ENCODE measurements around the gene GFAP.

Gene GFAP

DNA sequence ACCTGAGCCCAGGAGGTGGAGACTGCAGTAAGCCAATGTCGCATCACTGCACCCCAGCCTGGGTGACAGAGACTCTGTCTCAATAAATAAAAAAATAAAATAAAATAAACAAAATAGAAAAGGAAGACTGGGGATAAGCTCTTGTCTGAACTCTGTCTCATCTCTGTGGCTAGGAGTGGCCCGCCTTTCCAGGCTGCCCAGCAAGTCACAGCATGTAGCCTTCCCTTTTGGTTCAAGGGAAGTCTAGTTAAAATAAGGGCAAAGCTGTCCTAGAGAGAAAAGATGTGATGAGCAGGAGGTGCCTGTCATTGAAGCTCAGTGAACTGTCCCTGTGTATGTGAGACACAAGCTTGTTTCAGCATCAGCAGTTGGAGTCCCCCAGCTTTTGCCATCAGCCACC is 2.7 kb upstream of the GFAP start:
- ChIA-PET CTCF (interaction anchor here (0.6 to 1.0 kb wide), 5 partner anchors 42 to 181 kb away, joined by 3 to 4 read pairs (median 3); no protein-coding TSS in a partner anchor), POLR2A (interaction anchor here (1.1 to 1.8 kb wide), 2 partner anchors 18 to 102 kb away, joined by 5 to 9 read pairs; a partner anchor contains a TSS)
- DNase-seq (ENCODE audit: extremely low spot score): no peak
- TF ChIP-seq FOXA1 (IDR thresholded peaks at IDR 0.05): no peak
- TF ChIP-seq FOXK2 (IDR thresholded peaks at IDR 0.05): no peak
- no peak for TF ChIP-seq LEF1 (IDR thresholded peaks at IDR 0.05; ENCODE audit: borderline replicate concordance)
- no peak for TF ChIP-seq SP1 (IDR thresholded peaks at IDR 0.05)
- TF ChIP-seq NFRKB (IDR thresholded peaks at IDR 0.05): no peak
- no peak for TF ChIP-seq ELF4 (IDR thresholded peaks at IDR 0.05)
- TF ChIP-seq ZNF384 (IDR thresholded peaks at IDR 0.05): no peak
- no peak for TF ChIP-seq SUZ12 (IDR thresholded peaks at IDR 0.05)
- no peak for TF ChIP-seq ARNT (IDR thresholded peaks at IDR 0.05)
- TF ChIP-seq TARDBP (IDR thresholded peaks at IDR 0.05): no peak
- TF ChIP-seq L3MBTL2 (conservative IDR thresholded peaks at IDR 0.05): no peak
- TF ChIP-seq PKNOX1 (IDR thresholded peaks at IDR 0.05): no peak
- no peak for TF ChIP-seq HDGF (IDR thresholded peaks at IDR 0.05; ENCODE audit: borderline replicate concordance)
- no peak for TF ChIP-seq FOXM1 (IDR thresholded peaks at IDR 0.05; ENCODE audit: borderline replicate concordance)
- no peak for TF ChIP-seq BHLHE40 (IDR thresholded peaks at IDR 0.05; ENCODE audit: borderline replicate concordance)
- TF ChIP-seq CTBP1 (IDR thresholded peaks at IDR 0.05; ENCODE audit: borderline replicate concordance): no peak

GRCh38 chr17:44917456-44917855 is 2.2 kb upstream of the GFAP start:
- DNase-seq (ENCODE audit: extremely low spot score): no peak
- POLR2A ChIA-PET: interaction anchor here (1.1 to 1.8 kb wide), 2 partner anchors 17 to 102 kb away, joined by 5 to 9 read pairs; a partner anchor contains a TSS
- TF ChIP-seq FOXM1 (IDR thresholded peaks at IDR 0.05; ENCODE audit: borderline replicate concordance) (no peak), NFRKB (IDR thresholded peaks at IDR 0.05) (no peak), SUZ12 (IDR thresholded peaks at IDR 0.05) (no peak)
- CTCF ChIA-PET: interaction anchor here (0.6 to 1.0 kb wide), 6 partner anchors 8 to 182 kb away, joined by 3 to 4 read pairs (median 3); no protein-coding TSS in a partner anchor

GRCh38 chr17:44916781-44917241 is 1.5 kb upstream of the GFAP start:
- DNase-seq (ENCODE audit: extremely low spot score): no peak
- CTCF ChIA-PET: interaction anchor here (0.6 to 2.8 kb wide), 2 partner anchors 9 to 106 kb away, joined by 3 to 8 read pairs; no protein-coding TSS in a partner anchor
- POLR2A ChIA-PET: no interaction called here
- TF ChIP-seq HDGF (IDR thresholded peaks at IDR 0.05; ENCODE audit: borderline replicate concordance): no peak
- TF ChIP-seq ZNF384 (IDR thresholded peaks at IDR 0.05): no peak
- TF ChIP-seq SP1 (IDR thresholded peaks at IDR 0.05): no peak
- TF ChIP-seq BHLHE40 (IDR thresholded peaks at IDR 0.05; ENCODE audit: borderline replicate concordance): no peak
- TF ChIP-seq FOXA1 (IDR thresholded peaks at IDR 0.05): no peak
- TF ChIP-seq ELF4 (IDR thresholded peaks at IDR 0.05): no peak
- no peak for TF ChIP-seq LEF1 (IDR thresholded peaks at IDR 0.05; ENCODE audit: borderline replicate concordance)
- TF ChIP-seq CTBP1 (IDR thresholded peaks at IDR 0.05; ENCODE audit: borderline replicate concordance): no peak
- TF ChIP-seq NFRKB (IDR thresholded peaks at IDR 0.05): no peak
- TF ChIP-seq FOXK2 (IDR thresholded peaks at IDR 0.05): no peak
- no peak for TF ChIP-seq L3MBTL2 (conservative IDR thresholded peaks at IDR 0.05)
- TF ChIP-seq SUZ12 (IDR thresholded peaks at IDR 0.05): no peak
- no peak for TF ChIP-seq PKNOX1 (IDR thresholded peaks at IDR 0.05)

DNA sequence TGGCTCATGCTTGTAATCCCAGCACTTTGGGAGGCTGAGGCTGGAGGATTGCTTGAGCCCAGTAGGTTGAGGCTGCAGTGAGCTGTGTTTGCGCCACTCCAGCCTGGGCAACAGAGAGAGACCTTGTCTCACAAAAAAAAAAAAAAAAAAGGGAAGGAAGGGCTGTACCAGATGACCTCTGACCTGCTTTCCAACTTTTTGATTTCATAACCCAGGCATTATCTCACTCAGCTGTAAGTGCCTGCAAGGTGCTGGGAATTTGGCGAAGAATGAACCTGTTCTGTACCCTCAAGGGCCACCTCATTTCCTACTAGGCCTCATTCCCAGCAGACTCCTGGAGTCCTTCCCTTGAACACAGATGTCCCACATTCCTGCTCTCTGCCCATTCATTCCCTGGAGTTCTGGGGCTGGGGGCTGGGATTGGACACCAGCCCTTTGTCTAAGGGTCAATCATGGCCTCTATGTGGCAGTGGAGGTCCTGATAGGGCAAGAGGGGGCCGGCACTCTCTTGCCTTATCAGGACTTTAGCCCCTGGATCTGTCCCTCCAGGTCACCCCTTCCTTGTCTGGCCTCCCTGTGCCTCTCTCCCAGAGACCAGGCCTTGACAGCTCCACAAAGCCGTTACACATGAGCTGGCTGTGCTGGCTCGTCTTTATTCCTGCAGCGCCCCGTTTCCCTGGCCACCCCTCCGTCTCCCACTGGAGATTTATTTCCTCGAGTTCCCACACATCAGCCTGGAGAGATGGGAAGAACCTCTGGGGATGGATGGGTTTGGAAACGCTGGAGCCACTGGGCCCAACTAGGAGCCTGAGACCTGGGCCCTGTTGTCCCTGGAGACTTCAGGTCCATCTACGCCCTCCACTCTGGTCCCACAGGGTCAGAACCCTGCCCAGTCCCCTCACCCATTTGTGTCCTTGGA is 821 bp upstream of the GFAP start:
- ChIA-PET CTCF (interaction anchor here (2.8 kb wide), 1 partner anchor 106 kb away, joined by 8 read pairs; no protein-coding TSS in a partner anchor), POLR2A (no interaction called here)
- TF ChIP-seq ELF4 (IDR thresholded peaks at IDR 0.05) (no peak), ARNT (IDR thresholded peaks at IDR 0.05) (no peak), LEF1 (IDR thresholded peaks at IDR 0.05; ENCODE audit: borderline replicate concordance) (no peak), HDGF (IDR thresholded peaks at IDR 0.05; ENCODE audit: borderline replicate concordance) (no peak), CTBP1 (IDR thresholded peaks at IDR 0.05; ENCODE audit: borderline replicate concordance) (no peak), SUZ12 (IDR thresholded peaks at IDR 0.05) (no peak), SP1 (IDR thresholded peaks at IDR 0.05) (no peak), FOXA1 (IDR thresholded peaks at IDR 0.05) (no peak)
- DNase-seq (ENCODE audit: extremely low spot score): no peak

DNA sequence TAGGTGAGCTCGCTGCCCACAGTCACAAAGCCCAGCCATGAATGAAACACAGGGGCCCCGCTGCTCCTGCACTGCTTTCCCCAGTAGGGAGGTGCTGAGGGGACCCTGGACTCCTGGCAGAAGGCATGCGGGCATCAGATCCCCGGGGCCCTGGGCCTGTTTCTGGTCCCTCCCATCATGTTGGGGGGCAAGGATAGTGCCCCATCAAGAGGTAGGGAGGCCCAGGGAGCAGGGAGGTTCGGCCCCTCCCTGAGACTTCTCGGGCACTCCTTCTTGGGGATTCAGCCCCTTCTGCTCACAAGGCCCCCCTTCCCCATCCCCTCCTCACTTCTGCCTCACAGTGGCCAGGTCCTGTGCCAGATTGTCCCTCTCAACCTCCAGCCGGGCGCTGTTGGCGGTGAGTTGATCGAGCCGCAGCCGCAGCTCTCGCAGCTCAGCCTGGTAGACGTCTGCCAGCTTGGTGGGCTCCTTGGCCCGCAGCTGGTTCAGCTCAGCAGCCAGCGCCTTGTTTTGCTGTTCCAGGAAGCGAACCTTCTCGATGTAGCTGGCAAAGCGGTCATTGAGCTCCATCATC is 515 bp downstream of the GFAP start:
- TF ChIP-seq ZNF384 (IDR thresholded peaks at IDR 0.05): no peak
- TF ChIP-seq CTBP1 (IDR thresholded peaks at IDR 0.05; ENCODE audit: borderline replicate concordance): no peak
- TF ChIP-seq NFRKB (IDR thresholded peaks at IDR 0.05): no peak
- TF ChIP-seq BHLHE40 (IDR thresholded peaks at IDR 0.05; ENCODE audit: borderline replicate concordance): no peak
- TF ChIP-seq FOXM1 (IDR thresholded peaks at IDR 0.05; ENCODE audit: borderline replicate concordance): no peak
- TF ChIP-seq FOXA1 (IDR thresholded peaks at IDR 0.05): no peak
- no peak for TF ChIP-seq SUZ12 (IDR thresholded peaks at IDR 0.05)
- TF ChIP-seq LEF1 (IDR thresholded peaks at IDR 0.05; ENCODE audit: borderline replicate concordance): no peak
- no peak for TF ChIP-seq ELF4 (IDR thresholded peaks at IDR 0.05)
- TF ChIP-seq SP1 (IDR thresholded peaks at IDR 0.05): no peak
- TF ChIP-seq HDGF (IDR thresholded peaks at IDR 0.05; ENCODE audit: borderline replicate concordance): no peak
- no peak for TF ChIP-seq ARNT (IDR thresholded peaks at IDR 0.05)
- TF ChIP-seq PKNOX1 (IDR thresholded peaks at IDR 0.05): no peak
- CTCF ChIA-PET: interaction anchor here (2.8 kb wide), 1 partner anchor 108 kb away, joined by 8 read pairs; no protein-coding TSS in a partner anchor
- no peak for DNase-seq (ENCODE audit: extremely low spot score)
- POLR2A ChIA-PET: no interaction called here
